Endothelial cell of umbilical vein (primary cell): ENCODE measurements around the gene RASA4.
"Not testable (repeated sequence)": the region's sequence is repeated elsewhere in the genome, so short reads cannot be mapped to it uniquely, and the experiment has no call there.

Experiments
- EZH2 ChIP-seq: IDR thresholded peaks from 2 replicates; pipeline ENCODE4 v1.6.1; 2012; ENCODE audit warnings: borderline replicate concordance, low read depth, mild to moderate bottlenecking, moderate library complexity, low read length, inconsistent platforms; ENCODE audit not compliant: severe bottlenecking
- FOS ChIP-seq: IDR thresholded peaks from 2 replicates; pipeline ENCODE4 v1.6.1; 2011; ENCODE audit warnings: mild to moderate bottlenecking, low read length, moderate library complexity, borderline replicate concordance; ENCODE audit not compliant: insufficient read depth
- GATA2 ChIP-seq: IDR thresholded peaks from 2 replicates; pipeline ENCODE4 v1.7.0; 2011; ENCODE audit warnings: low read depth, mild to moderate bottlenecking, moderate library complexity, mixed read lengths, low read length; ENCODE audit not compliant: insufficient read length, insufficient read depth
- JUN ChIP-seq: IDR thresholded peaks from 2 replicates; pipeline ENCODE4 v1.6.1; 2011; ENCODE audit warnings: borderline replicate concordance, low read depth; ENCODE audit not compliant: insufficient read length, insufficient read depth
- MYC ChIP-seq: IDR thresholded peaks from one replicate; pipeline ENCODE4 v1.6.1; 2011; ENCODE audit warnings: mild to moderate bottlenecking, low read depth, low read length
- POLR2A ChIP-seq: IDR thresholded peaks from 2 replicates; pipeline ENCODE4 v1.6.1; 2012; ENCODE audit warnings: low read depth, mild to moderate bottlenecking, control low read depth, low read length
- POLR2AphosphoS5 ChIP-seq: IDR thresholded peaks from 2 replicates; pipeline ENCODE4 v1.6.1; 2012; ENCODE audit warnings: low read depth, mild to moderate bottlenecking, control low read depth, low read length, moderate library complexity; ENCODE audit not compliant: insufficient read depth
- TF ChIP-seq, protein P1 (sequence below), 2 donors: IDR thresholded peaks; 1 replicate in 1 of 2; 2 replicates in 1 of 2; pipeline ENCODE4 v1.5.1; 2011; ENCODE audit warnings: low read length in 2 of 2, mild to moderate bottlenecking in 2 of 2, moderate library complexity in 2 of 2, control low read depth in 1 of 2, inconsistent platforms in 1 of 2, low read depth in 1 of 2; ENCODE audit not compliant: insufficient read depth in 1 of 2; ENCODE audit errors: extremely low read depth in 1 of 2
- TF ChIP-seq, protein P2 (sequence below): IDR thresholded peaks from 2 replicates; pipeline ENCODE4 v1.6.1; 2011; ENCODE audit not compliant: insufficient read depth, insufficient read length

DNA sequence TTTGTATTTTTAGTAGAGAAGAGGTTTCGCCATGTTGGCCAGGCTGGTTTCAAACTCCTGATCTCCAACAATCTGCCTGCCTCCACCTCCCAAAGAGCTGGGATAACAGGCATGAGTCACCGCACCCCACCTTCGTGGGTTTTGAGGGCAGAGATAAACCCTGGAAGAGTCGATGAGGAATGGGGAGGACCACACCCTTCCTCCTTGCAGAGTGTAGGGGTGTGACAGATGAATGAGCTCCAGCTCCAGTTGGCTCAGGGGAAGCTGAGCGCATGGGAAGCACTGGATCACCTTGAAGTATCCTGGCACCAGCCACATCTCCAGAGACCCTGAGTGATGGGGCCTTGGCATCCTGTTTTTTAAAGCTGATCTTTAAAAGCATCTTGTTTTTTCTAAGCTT is 33.1 kb downstream of the RASA4 start:
- TF ChIP-seq MYC, POLR2AphosphoS5, POLR2A, EZH2, GATA2, FOS, JUN: not testable (repeated sequence)
- TF ChIP-seq, protein P1, sequence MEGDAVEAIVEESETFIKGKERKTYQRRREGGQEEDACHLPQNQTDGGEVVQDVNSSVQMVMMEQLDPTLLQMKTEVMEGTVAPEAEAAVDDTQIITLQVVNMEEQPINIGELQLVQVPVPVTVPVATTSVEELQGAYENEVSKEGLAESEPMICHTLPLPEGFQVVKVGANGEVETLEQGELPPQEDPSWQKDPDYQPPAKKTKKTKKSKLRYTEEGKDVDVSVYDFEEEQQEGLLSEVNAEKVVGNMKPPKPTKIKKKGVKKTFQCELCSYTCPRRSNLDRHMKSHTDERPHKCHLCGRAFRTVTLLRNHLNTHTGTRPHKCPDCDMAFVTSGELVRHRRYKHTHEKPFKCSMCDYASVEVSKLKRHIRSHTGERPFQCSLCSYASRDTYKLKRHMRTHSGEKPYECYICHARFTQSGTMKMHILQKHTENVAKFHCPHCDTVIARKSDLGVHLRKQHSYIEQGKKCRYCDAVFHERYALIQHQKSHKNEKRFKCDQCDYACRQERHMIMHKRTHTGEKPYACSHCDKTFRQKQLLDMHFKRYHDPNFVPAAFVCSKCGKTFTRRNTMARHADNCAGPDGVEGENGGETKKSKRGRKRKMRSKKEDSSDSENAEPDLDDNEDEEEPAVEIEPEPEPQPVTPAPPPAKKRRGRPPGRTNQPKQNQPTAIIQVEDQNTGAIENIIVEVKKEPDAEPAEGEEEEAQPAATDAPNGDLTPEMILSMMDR (IDR thresholded peaks at IDR 0.05; ENCODE audit: extremely low read depth in 1 of 2, insufficient read depth in 1 of 2, low read depth in 1 of 2, low read length in 2 of 2): not testable (repeated sequence)
- TF ChIP-seq, protein P2, sequence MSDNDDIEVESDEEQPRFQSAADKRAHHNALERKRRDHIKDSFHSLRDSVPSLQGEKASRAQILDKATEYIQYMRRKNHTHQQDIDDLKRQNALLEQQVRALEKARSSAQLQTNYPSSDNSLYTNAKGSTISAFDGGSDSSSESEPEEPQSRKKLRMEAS: not testable (repeated sequence)
